ENCODE results near the gene HS6ST2. TPM values are rescaled to one million over a fixed set of nuclear protein-coding genes. Genes with fewer than 3 reads are reported as not detected.

The HS6ST2 gene
- total and polyA plus RNA-seq, 10 of the 15 experiments (the other 5 are each of a cell fraction or from before 2014, with no cell fraction given): not detected

DNA sequence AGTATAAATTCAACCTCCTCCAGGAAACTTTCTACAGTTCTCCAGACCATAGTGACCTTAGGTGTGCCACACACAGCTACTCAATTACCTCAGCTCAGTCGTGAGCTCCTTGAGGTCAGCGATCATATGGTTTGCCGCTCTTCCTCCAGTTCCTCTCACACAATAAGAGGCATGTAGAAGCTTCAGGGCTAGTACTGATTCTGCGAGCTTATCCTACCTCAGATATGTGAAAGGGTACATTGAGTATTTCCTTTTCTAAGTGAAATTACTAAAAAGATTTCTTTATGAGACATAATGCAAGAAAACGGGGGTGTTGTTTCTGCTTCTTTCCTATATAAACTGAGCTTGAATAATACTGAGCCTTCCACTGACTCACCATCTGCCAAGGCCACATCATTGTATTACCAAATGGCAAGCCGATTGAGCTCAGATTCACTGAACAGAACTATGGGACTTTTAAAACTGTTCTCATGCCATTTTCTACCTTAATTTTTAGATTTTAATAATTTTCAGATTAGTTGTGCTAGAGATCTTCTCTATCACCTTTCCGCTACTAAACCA, 183.1 kb downstream of the HS6ST2 start (continued):
- TF ChIP-seq, protein P1, sequence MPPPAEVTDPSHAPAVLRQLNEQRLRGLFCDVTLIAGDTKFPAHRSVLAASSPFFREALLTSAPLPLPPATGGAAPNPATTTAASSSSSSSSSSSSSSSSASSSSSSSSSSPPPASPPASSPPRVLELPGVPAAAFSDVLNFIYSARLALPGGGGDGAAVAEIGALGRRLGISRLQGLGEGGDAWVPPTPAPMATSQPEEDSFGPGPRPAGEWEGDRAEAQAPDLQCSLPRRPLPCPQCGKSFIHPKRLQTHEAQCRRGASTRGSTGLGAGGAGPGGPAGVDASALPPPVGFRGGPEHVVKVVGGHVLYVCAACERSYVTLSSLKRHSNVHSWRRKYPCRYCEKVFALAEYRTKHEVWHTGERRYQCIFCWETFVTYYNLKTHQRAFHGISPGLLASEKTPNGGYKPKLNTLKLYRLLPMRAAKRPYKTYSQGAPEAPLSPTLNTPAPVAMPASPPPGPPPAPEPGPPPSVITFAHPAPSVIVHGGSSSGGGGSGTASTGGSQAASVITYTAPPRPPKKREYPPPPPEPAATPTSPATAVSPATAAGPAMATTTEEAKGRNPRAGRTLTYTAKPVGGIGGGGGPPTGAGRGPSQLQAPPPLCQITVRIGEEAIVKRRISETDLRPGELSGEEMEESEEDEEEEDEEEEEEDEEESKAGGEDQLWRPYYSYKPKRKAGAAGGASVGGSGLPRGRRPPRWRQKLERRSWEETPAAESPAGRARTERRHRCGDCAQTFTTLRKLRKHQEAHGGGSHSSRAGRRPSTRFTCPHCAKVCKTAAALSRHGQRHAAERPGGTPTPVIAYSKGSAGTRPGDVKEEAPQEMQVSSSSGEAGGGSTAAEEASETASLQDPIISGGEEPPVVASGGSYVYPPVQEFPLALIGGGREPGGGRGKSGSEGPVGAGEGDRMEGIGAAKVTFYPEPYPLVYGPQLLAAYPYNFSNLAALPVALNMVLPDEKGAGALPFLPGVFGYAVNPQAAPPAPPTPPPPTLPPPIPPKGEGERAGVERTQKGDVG (CRISPR knock-in tag; IDR thresholded peaks at IDR 0.05): no peak
- no peak for TF ChIP-seq BMI1 (IDR thresholded peaks at IDR 0.05; ENCODE audit: borderline replicate concordance)
- TF ChIP-seq EZH2 (IDR thresholded peaks at IDR 0.05; ENCODE audit: borderline replicate concordance, control insufficient read depth, low read depth, low read length): no peak

DNA sequence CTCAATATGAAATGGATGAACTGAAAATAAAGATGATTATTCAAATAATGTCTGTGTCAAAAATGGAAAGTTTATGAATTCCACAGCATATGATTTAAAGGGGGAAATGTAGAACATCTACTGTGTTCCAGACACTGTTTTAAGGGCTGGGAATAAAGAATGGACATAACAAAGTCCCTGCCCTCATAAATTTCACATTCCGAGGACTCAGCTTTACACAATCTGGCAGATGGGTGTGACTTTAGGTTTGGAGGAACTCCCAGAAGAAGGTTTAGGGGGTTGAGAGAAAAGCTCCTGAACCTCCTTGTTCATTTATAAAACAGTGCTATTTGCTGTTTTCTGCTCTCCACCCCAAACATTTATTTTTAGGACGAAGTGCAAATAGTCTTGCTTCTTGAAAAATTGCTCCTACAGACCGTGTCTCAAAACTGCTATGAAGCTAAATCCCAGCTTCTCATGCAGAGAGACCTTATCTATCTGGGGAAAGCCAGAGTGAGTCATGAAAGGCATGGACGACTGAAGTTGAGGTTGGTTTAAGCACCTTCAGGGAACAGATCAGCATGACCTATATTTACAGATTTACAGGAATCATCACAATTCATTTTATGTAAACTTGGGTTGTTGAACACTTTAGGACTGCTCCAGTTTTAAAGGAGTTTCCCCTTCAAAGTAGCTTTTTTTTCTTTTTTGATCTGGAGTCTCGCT, 184.3 kb downstream of the HS6ST2 start:
- Histone ChIP-seq H3K79me2 (ENCODE audit: control insufficient read depth, insufficient read depth, low read length) (no peaks in the 10 kb centered on the region), H3K9me3 (replicated peaks; ENCODE audit: control insufficient read depth, insufficient read depth, low read length) (no peaks in the 10 kb centered on the region), H3K36me3 (ENCODE audit: control insufficient read depth in 2 of 2, insufficient read depth in 2 of 2, low read length in 1 of 2) (no peaks in the 10 kb centered on the region), H3K4me1 (ENCODE audit: control insufficient read depth, insufficient read depth, low read length) (no peaks in the 10 kb centered on the region), H3K27ac (ENCODE audit: control insufficient read depth, insufficient read depth) (no peak overlapping the region), H2AFZ (ENCODE audit: control insufficient read depth, low read depth, low read length) (no peak overlapping the region), H3K4me2 (ENCODE audit: control insufficient read depth, insufficient read depth) (no peak overlapping the region), H3K27me3 (replicated peaks in 1 of 2; ENCODE audit: control insufficient read depth in 2 of 2, insufficient read depth in 2 of 2, low read length in 1 of 2) (no peaks in the 10 kb centered on the region), H4K20me1 (ENCODE audit: control insufficient read depth, insufficient read depth) (no peaks in the 10 kb centered on the region), H3K4me3 (no peak overlapping the region), H3K9ac (ENCODE audit: control insufficient read depth, insufficient read depth, low read length) (no peak overlapping the region)
- WGBS (ENCODE audit: insufficient coverage, insufficient replicate concordance, low lambda C conversion rate, missing lambda C conversion rate): 17% methylated on average over 5 of the region's 5 CpGs
- ChIA-PET POLR2A (no interaction called here), CTCF (interaction anchor here (0.6 to 1.2 kb wide), 2 partner anchors 18 to 39 kb away, joined by 3 to 4 read pairs; no protein-coding TSS in a partner anchor), SMC1A (ENCODE audit: uncharacterized antibody, unreplicated experiment) (interaction anchor here (0.6 to 1.2 kb wide), 2 partner anchors 21 to 325 kb away, joined by 3 read pairs; no protein-coding TSS in a partner anchor), RAD21 (ENCODE audit: unreplicated experiment) (no interaction called here)
- FAIRE-seq (peak; percentile 64), ATAC-seq (no peak), DNase-seq (ENCODE audit: low read depth, low spot score) (no peak)
- in situ Hi-C loops (cut with MboI) (no loop called here), intact Hi-C loops (cut with micrococcal nuclease; ENCODE audit: unreplicated experiment) (no loop called here)
- BruUV-seq (replicated peaks): no TSS peak
- TF ChIP-seq RELA (IDR thresholded peaks at IDR 0.05; ENCODE audit: borderline replicate concordance, partially characterized antibody) (no peak), LARP7 (IDR thresholded peaks at IDR 0.05) (no peak), HDAC2 (IDR thresholded peaks at IDR 0.05) (no peak), NR2C2 (IDR thresholded peaks at IDR 0.05; ENCODE audit: borderline replicate concordance, control insufficient read depth, insufficient read length, low read depth) (no peak), BHLHE40 (IDR thresholded peaks at IDR 0.05; ENCODE audit: borderline replicate concordance in 1 of 2, low read depth in 2 of 2, low read length in 1 of 2) (no peak), SPI1 (IDR thresholded peaks at IDR 0.05; ENCODE audit: borderline replicate concordance, insufficient read depth, low read depth, low read length) (no peak)
- TF ChIP-seq, protein P2, sequence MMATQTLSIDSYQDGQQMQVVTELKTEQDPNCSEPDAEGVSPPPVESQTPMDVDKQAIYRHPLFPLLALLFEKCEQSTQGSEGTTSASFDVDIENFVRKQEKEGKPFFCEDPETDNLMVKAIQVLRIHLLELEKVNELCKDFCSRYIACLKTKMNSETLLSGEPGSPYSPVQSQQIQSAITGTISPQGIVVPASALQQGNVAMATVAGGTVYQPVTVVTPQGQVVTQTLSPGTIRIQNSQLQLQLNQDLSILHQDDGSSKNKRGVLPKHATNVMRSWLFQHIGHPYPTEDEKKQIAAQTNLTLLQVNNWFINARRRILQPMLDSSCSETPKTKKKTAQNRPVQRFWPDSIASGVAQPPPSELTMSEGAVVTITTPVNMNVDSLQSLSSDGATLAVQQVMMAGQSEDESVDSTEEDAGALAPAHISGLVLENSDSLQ (IDR thresholded peaks at IDR 0.05): no peak
- TF ChIP-seq, protein P3, sequence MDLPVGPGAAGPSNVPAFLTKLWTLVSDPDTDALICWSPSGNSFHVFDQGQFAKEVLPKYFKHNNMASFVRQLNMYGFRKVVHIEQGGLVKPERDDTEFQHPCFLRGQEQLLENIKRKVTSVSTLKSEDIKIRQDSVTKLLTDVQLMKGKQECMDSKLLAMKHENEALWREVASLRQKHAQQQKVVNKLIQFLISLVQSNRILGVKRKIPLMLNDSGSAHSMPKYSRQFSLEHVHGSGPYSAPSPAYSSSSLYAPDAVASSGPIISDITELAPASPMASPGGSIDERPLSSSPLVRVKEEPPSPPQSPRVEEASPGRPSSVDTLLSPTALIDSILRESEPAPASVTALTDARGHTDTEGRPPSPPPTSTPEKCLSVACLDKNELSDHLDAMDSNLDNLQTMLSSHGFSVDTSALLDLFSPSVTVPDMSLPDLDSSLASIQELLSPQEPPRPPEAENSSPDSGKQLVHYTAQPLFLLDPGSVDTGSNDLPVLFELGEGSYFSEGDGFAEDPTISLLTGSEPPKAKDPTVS (IDR thresholded peaks at IDR 0.05; ENCODE audit: low read depth, low read length): no peak
- TF ChIP-seq, protein P1 (CRISPR knock-in tag; IDR thresholded peaks at IDR 0.05): no peak

Measured in GM12878 (cell line).